H1 (cell line): ENCODE measurements around the gene TBC1D12. TPM values are rescaled to one million over a fixed set of nuclear protein-coding genes. Genes with fewer than 3 reads are reported as not detected.

Source experiments
- CTCF ChIA-PET: fragments of 300-600 bp; sonication (Branson Sonifier 250); formaldehyde crosslinking; loops from one replicate; lab custom pipeline; 2021; ENCODE audit not compliant: partially characterized antibody; lab: Charles Lee
- POLR2A ChIA-PET: fragments of 300-600 bp; sonication (Branson Sonifier 250); formaldehyde crosslinking; loops from one replicate; lab custom pipeline; 2021; ENCODE audit warnings: inconsistent platforms; ENCODE audit not compliant: partially characterized antibody; lab: Charles Lee
- DNase-seq, 2 experiments: peaks; one replicate each; pipeline versions ENCODE4 v3.0.0 to v3.0.0-alpha.2; 2010 to 2022; ENCODE audit warnings: low spot score in 2 of 2, low read depth in 1 of 2, mixed read lengths in 1 of 2
- FAIRE-seq: peaks from 2 replicates; lab custom pipeline; 2011; peaks lifted over from hg19 to GRCh38; lab: Jason Lieb, UNC
- H2AFZ ChIP-seq: 2 replicates; pipeline ENCODE4 v1.8.1; 2012; ENCODE audit warnings: low read length, inconsistent platforms
- H2AK5ac ChIP-seq: 2 replicates; pipeline ENCODE4 v1.6.1; 2013; ENCODE audit warnings: low read depth, low read length
- H2BK120ac ChIP-seq: replicated peaks from 2 replicates; pipeline ENCODE3; 2013; ENCODE audit warnings: low read depth, low read length, inconsistent platforms
- H2BK12ac ChIP-seq: 2 replicates; pipeline ENCODE4 v1.6.1; 2013; ENCODE audit warnings: low read depth, low read length
- H2BK15ac ChIP-seq: 2 replicates; pipeline ENCODE4 v1.6.1; 2013; ENCODE audit warnings: low read length
- H2BK20ac ChIP-seq: 2 replicates; pipeline ENCODE4 v1.6.1; 2013; ENCODE audit warnings: low read length
- H2BK5ac ChIP-seq: 2 replicates; pipeline ENCODE4 v1.6.1; 2013; ENCODE audit warnings: low read depth, low read length
- H3K14ac ChIP-seq: 2 replicates; pipeline ENCODE4 v1.6.1; 2013; ENCODE audit warnings: inconsistent platforms; ENCODE audit not compliant: insufficient read length
- H3K18ac ChIP-seq: 2 replicates; pipeline ENCODE4 v1.6.1; 2013; ENCODE audit warnings: low read length; ENCODE audit errors: extremely low read depth
- H3K23ac ChIP-seq: 2 replicates; pipeline ENCODE4 v1.6.1; 2013; ENCODE audit warnings: inconsistent platforms; ENCODE audit not compliant: insufficient read length
- H3K23me2 ChIP-seq: 2 replicates; pipeline ENCODE4 v1.6.1; 2013; ENCODE audit warnings: low read depth, low read length
- H3K27ac ChIP-seq: 2 replicates; pipeline ENCODE4 v1.6.1; 2011; ENCODE audit warnings: low read depth, low read length, inconsistent platforms
- H3K27me3 ChIP-seq, 4 experiments: replicated peaks in 1 of 4; 1 replicate in 1 of 4; 2 replicates in 3 of 4; pipeline versions ENCODE4 v1.6.1 to v1.8.1; 2011 to 2013; ENCODE audit warnings: low read length in 3 of 4, mild to moderate bottlenecking in 3 of 4, inconsistent platforms in 2 of 4, mixed read lengths in 2 of 4, moderate library complexity in 1 of 4; ENCODE audit not compliant: control insufficient read depth in 3 of 4, insufficient read depth in 3 of 4; ENCODE audit errors: extremely low read depth in 1 of 4
- H3K36me3 ChIP-seq, 4 experiments: 2 replicates each; pipeline versions ENCODE4 v1.6.1 to v1.8.1; 2011 to 2013; ENCODE audit warnings: mild to moderate bottlenecking in 4 of 4, low read length in 3 of 4, moderate library complexity in 2 of 4, control low read depth in 1 of 4, inconsistent platforms in 1 of 4; ENCODE audit not compliant: insufficient read depth in 4 of 4, control insufficient read depth in 2 of 4
- H3K4ac ChIP-seq: replicated peaks from 2 replicates; pipeline ENCODE3; 2013; ENCODE audit warnings: low read length, low read depth, mixed read lengths, inconsistent platforms; ENCODE audit not compliant: insufficient read length
- H3K4me1 ChIP-seq, 4 experiments: replicated peaks in 1 of 4; 1 replicate in 1 of 4; 2 replicates in 3 of 4; pipeline versions ENCODE4 v1.6.1 to v1.8.1; 2011 to 2013; ENCODE audit warnings: low read length in 3 of 4, inconsistent platforms in 2 of 4, mixed read lengths in 1 of 4; ENCODE audit not compliant: insufficient read depth in 4 of 4, control insufficient read depth in 3 of 4
- H3K4me2 ChIP-seq, 2 experiments: 2 replicates each; pipeline versions ENCODE4 v1.6.1 to v1.8.1; 2011 to 2013; ENCODE audit warnings: low read depth in 2 of 2, low read length in 2 of 2, control low read depth in 1 of 2, inconsistent platforms in 1 of 2, mild to moderate bottlenecking in 1 of 2; ENCODE audit not compliant: insufficient read depth in 1 of 2
- H3K4me3 ChIP-seq, 4 experiments: fragments of 200-600, 300-600 bp in 1 of 4; sonication (generic), shearing (Covaris generic), sonication (Bioruptor Twin) in 1 of 4; 2 replicates each; pipeline versions ENCODE4 v1.5.1 to v1.8.1; 2011 to 2016; ENCODE audit warnings: low read length in 4 of 4, low read depth in 3 of 4, control low read depth in 2 of 4, inconsistent platforms in 2 of 4, mild to moderate bottlenecking in 2 of 4, mixed read lengths in 1 of 4, moderate library complexity in 1 of 4; ENCODE audit not compliant: insufficient read depth in 2 of 4; ENCODE audit errors: extremely low read depth in 1 of 4
- H3K56ac ChIP-seq: replicated peaks from 2 replicates; pipeline ENCODE3; 2013; ENCODE audit warnings: low read depth, mild to moderate bottlenecking, mixed read lengths, low read length, inconsistent platforms; ENCODE audit not compliant: insufficient read length
- H3K79me1 ChIP-seq: 2 replicates; pipeline ENCODE4 v1.6.1; 2013; ENCODE audit warnings: low read depth, low read length, control low read depth
- H3K79me2 ChIP-seq, 2 experiments: 2 replicates each; pipeline versions ENCODE4 v1.6.1 to v1.8.1; 2012 to 2013; ENCODE audit warnings: low read length in 2 of 2, mild to moderate bottlenecking in 2 of 2, inconsistent platforms in 1 of 2; ENCODE audit not compliant: insufficient read depth in 2 of 2, control insufficient read depth in 1 of 2
- H3K9ac ChIP-seq, 4 experiments: replicated peaks in 1 of 4; 1 replicate in 1 of 4; 2 replicates in 3 of 4; pipeline versions ENCODE4 v1.6.1 to v1.8.1; 2011 to 2013; ENCODE audit warnings: low read depth in 3 of 4, low read length in 3 of 4, control low read depth in 2 of 4, mild to moderate bottlenecking in 2 of 4, moderate library complexity in 2 of 4, inconsistent platforms in 1 of 4; ENCODE audit errors: extremely low read depth in 1 of 4
- H3K9me3 ChIP-seq, 2 experiments: 2 replicates each; pipeline versions ENCODE4 v1.6.1 to v1.8.1; 2012 to 2013; ENCODE audit warnings: mild to moderate bottlenecking in 2 of 2, moderate library complexity in 2 of 2, control low read depth in 1 of 2, inconsistent platforms in 1 of 2, low read depth in 1 of 2, low read length in 1 of 2, mixed read lengths in 1 of 2; ENCODE audit not compliant: insufficient read depth in 2 of 2
- H4K20me1 ChIP-seq, 2 experiments: replicated peaks in 1 of 2; 2 replicates each; pipeline versions ENCODE3 to v1.8.1; 2011 to 2013; ENCODE audit warnings: inconsistent platforms in 2 of 2, low read length in 2 of 2, mild to moderate bottlenecking in 1 of 2; ENCODE audit not compliant: insufficient read depth in 2 of 2, control insufficient read depth in 1 of 2
- H4K5ac ChIP-seq: 2 replicates; pipeline ENCODE4 v1.6.1; 2013; ENCODE audit warnings: low read length, low read depth, mixed read lengths, inconsistent platforms; ENCODE audit not compliant: insufficient read length
- H4K8ac ChIP-seq: 2 replicates; pipeline ENCODE4 v1.8.0; 2013; ENCODE audit warnings: mild to moderate bottlenecking, moderate library complexity, low read length, inconsistent platforms; ENCODE audit not compliant: insufficient read depth; ENCODE audit errors: extremely low read depth
- H4K91ac ChIP-seq: replicated peaks from 2 replicates; pipeline ENCODE3; 2013; ENCODE audit warnings: low read length, mixed read lengths, inconsistent platforms; ENCODE audit not compliant: insufficient read length
- RFX5 ChIP-seq: IDR thresholded peaks from 2 replicates; pipeline ENCODE4 v1.6.1; 2011; ENCODE audit warnings: low read depth, low read length, improper control_type of control experiment, borderline replicate concordance
- WGBS, 2 experiments: shearing (Covaris generic) in 1 of 2; methylation state at CpG; one replicate each; pipeline versions ENCODE4 v1.1.6 to v1.1.7; 2013 to 2015; ENCODE audit warnings: low lambda C conversion rate in 2 of 2, mixed read lengths in 2 of 2, inconsistent platforms in 1 of 2, low coverage in 1 of 2, missing lambda C conversion rate in 1 of 2; ENCODE audit not compliant: insufficient replicate concordance in 2 of 2, insufficient coverage in 1 of 2, insufficient read length in 1 of 2; ENCODE audit errors: extremely low coverage in 1 of 2, missing lambda C conversion rate in 1 of 2; 5-methylcytosine and 5-hydroxymethylcytosine counted together
- polyA plus RNA-seq, 7 experiments: library from polyadenylated mRNA; depleted of rRNA in 3 of 7; stranded (reverse) in 5 of 7; unstranded in 2 of 7; fragments of >200 nt in 5 of 7; fragments of 200-250 nt in 2 of 7; gene quantifications; 1 replicate in 5 of 7; 2 replicates in 1 of 7; 4 replicates in 1 of 7; pipeline versions ENCODE4 v1.2.1 to v1.2.3, GENCODE V29; 2011 to 2013; ENCODE audit warnings: missing spikeins in 2 of 7, mixed read lengths in 2 of 7
- total RNA-seq: library from RNA; stranded (reverse); fragmentation: NEBNext Ultra II Directional; extraction: Animal tissue kit (Norgen Biotek cat#: 25700); gene quantifications from 2 replicates; pipeline ENCODE4 v1.2.1, GENCODE V29; 2021

The TBC1D12 gene
- total and polyA plus RNA-seq, 2 of the 8 experiments (the other 6 are each of a cell fraction or from before 2014, with no cell fraction given) = 1.1 to 3.2 TPM

DNA sequence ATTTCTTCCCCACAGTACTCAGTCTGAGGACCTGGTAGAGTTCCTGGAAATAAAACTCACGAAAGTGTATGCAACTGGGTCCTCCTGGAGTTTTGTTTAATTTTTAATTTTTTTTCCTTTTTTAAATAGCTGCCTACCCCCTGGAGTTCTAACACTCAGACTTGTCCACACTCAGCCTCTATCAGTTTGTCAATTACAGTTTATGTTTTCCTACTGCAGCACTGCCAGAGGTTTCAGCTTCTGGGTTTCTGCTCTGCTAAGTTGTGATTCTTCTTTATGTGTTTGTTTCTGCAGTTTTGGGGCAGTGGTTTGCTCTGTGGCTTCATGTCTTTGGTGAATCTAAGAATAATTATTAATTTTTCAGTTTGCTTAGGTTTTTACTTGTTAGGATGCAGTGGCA lies 59.2 kb downstream of the TBC1D12 start:
- H4K8ac ChIP-seq = no peak overlapping the region
- H3K23me2 ChIP-seq = no peaks in the 10 kb centered on the region
- no peak overlapping the region for H3K14ac ChIP-seq
- H4K91ac ChIP-seq = no peak overlapping the region
- H2BK120ac ChIP-seq = no peak overlapping the region
- H3K79me2 ChIP-seq = no peaks in the 10 kb centered on the region
- CTCF ChIA-PET = no interaction called here
- no peaks in the 10 kb centered on the region for H3K4me1 ChIP-seq
- no peaks in the 10 kb centered on the region for H3K27me3 ChIP-seq
- DNase-seq (no peak), FAIRE-seq (no peak)
- H4K5ac ChIP-seq = no peak overlapping the region
- no peaks in the 10 kb centered on the region for H3K79me1 ChIP-seq
- H3K18ac ChIP-seq = no peak overlapping the region
- H3K4me2 ChIP-seq = no peak overlapping the region
- no peak overlapping the region for H2BK12ac ChIP-seq
- no peak overlapping the region for H2AK5ac ChIP-seq
- no peak overlapping the region for H3K9ac ChIP-seq
- H3K56ac ChIP-seq = no peak overlapping the region
- no peak overlapping the region for H3K27ac ChIP-seq
- no peaks in the 10 kb centered on the region for H4K20me1 ChIP-seq
- H2BK15ac ChIP-seq = no peak overlapping the region
- H3K23ac ChIP-seq = no peak overlapping the region
- H3K4ac ChIP-seq = no peak overlapping the region
- H2BK5ac ChIP-seq = no peak overlapping the region
- H3K4me3 ChIP-seq = no peak overlapping the region
- 92% methylated on average over 1 of the region's 1 CpG; no CpG with 5 or more reads in 1 of the 2 experiments for WGBS, 2 experiments
- peaks cover 0 to 9% of the 10 kb centered on the region in 2 experiments; a peak in 2 of 4 replicates for H3K9me3 ChIP-seq
- POLR2A ChIA-PET = no interaction called here
- no peak overlapping the region for H2BK20ac ChIP-seq
- no peak overlapping the region for H2AFZ ChIP-seq
- no peaks in the 10 kb centered on the region for H3K36me3 ChIP-seq
- no peak for TF ChIP-seq RFX5
